Fibroblast of mammary gland (primary cell): Measurements from ENCODE around the gene EIF4E1B.
"Not testable (repeated sequence)": the region's sequence is repeated elsewhere in the genome, so short reads cannot be mapped to it uniquely, and the experiment has no call there.

Experiments
- DNase-seq: peaks from one replicate; pipeline ENCODE4 v3.0.0-alpha.2; 2010; ENCODE audit warnings: low read depth
- H3K4me3 ChIP-seq: 2 replicates; pipeline ENCODE4 v1.5.1; 2011; ENCODE audit warnings: low read depth, mild to moderate bottlenecking, low read length, moderate library complexity; ENCODE audit not compliant: control insufficient read depth
- CTCF ChIP-seq: conservative IDR thresholded peaks from 2 replicates; pipeline ENCODE4 v1.5.1; 2011; ENCODE audit warnings: low read depth, low read length, inconsistent platforms; ENCODE audit not compliant: control insufficient read depth, insufficient read depth

The EIF4E1B gene

GRCh38 chr5:176596689-176597416 lies 33.6 kb upstream of the EIF4E1B start:
- DNase-seq: peak; percentile 28
- TF ChIP-seq CTCF: no peak
- no peak overlapping the region for H3K4me3 ChIP-seq

DNA sequence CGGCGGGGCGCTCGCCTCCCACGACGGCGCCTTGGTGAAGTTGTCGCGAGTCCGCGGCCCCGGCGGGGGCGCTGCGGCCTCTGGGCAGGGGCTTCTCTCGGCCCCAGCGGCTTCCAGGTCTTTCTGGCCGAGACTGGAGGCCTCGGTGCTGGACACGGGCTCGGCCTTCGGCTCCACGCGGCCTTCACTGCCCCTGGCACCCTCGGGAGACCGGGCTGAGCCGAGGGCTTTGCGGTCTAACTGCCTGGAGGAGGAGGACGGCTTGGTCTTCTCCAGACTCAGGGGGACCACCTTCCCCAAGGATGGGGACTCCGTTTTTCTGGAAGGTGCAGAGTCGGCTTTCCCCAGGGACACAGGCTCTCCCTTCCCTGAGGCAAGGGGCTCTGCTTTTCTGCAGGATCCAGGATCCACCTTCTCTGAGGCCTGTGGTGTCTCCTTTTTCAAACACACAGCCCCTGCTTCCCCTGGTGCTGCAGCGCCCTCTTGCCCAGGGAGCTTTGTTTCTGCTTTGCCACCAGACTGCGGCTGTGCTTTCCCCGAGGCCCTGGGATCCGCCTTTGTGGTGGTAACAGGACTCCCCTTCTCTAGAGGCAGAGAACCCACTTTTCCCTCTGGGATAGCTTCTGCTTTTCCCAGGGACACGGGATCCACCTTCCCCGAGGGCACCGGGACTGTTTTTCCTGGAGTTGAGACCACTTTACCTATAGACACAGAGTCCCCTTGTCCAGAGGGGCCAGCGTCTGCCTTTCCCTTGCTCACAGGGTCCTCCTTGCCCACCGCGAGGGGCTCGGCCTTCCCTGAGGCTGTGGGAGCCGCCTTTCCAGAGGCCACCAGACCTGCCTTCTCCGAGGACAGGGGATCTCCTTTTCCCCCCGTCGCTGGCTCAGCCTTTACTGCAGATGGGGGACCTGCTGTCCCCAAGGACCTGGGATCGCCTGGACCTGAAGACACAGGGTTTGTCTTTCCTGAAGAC lies 32.8 kb upstream of the EIF4E1B start:
- no peak for DNase-seq
- no peak overlapping the region for H3K4me3 ChIP-seq
- TF ChIP-seq CTCF: no peak

DNA sequence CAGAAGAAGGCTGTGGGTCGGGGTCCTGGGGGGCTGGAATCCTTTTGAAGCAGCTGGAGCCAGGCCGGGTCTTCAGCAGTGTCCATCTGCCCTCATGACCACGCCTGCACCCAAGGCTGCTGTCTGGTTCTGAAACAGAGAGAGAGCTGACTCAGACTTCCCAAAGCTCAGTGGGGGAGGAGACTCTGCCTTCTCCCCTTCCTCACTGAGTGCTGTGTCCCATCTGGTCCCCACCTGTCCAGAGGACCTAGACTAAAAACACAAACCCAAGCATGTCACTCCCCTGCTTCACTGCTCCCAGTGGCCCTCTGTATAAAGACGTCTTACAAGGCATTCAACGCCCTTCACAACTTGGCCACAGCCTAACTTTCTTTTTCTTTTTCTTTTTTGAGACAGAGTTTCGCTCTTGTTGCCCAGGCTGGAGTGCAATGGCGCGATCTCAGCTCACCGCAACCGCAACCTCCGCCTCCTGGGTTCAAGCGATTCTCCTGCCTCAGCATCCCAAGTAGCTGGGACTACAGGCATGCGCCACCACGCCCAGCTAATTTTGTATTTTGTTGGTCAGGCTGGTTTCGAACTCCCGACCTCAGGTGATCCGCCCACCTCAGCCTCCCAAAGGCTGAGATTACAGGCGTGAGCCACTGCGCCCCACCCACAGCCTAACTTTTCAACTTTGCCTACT lies 30.6 kb upstream of the EIF4E1B start:
- not testable (repeated sequence) for H3K4me3 ChIP-seq, DNase-seq

DNA sequence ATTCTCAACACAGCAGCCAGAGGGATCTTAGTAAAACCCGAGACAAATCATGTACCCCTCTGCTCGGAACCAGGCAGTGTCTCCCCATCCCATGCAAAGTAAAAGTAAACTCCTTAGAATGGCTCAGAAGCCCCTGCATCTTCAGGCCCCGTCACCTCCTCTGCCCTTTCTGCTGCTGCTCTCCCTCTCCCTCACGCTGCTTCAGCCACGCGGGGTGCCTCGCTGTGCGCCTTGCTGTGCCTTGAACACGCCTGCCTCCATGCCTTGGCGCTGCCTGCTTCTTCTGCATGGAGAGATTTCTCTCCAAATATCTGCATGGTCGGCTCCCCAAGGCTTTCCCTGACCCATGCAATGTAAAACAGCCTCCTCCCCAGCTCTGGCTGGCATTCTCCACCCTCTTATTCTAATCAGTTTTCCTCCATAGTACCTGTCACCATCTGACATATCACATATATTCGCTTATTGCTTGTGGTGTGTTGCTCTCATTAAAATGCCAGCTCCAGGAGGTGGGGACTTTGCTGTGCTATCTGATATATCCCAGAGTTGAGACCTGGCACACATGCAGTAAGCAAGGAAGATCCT lies 28.5 kb upstream of the EIF4E1B start:
- no peak overlapping the region for H3K4me3 ChIP-seq
- TF ChIP-seq CTCF: no peak
- no peak for DNase-seq

GRCh38 chr5:176603091-176603490 lies 27.4 kb upstream of the EIF4E1B start:
- TF ChIP-seq CTCF: no peak
- DNase-seq: no peak

DNA sequence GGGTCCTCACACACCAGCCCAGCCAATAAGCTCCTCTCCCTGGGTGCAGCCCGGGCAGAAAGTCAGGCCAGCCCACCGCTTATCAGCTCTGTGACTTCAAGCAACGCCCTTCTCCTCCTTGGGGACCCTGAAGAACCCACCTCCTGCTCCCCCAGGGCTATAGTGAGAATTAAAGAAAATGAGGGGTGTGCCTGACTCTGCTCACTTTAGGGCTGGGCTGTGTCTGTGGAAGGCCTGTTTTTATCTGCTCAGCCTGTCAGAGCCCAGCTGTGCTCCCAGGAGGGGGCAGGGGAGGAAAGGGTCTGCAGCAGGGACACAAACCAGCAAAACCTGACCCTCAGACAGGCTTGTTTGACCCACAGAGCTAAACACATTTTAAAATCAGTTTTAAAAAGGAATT lies 24.4 kb upstream of the EIF4E1B start:
- no peak overlapping the region for H3K4me3 ChIP-seq

More at GRCh38 chr5:176603091-176603490, 27.4 kb upstream of the EIF4E1B start:
- no peak overlapping the region for H3K4me3 ChIP-seq

More for the DNA sequence above, 24.4 kb upstream of the EIF4E1B start:
- no peak for DNase-seq
- TF ChIP-seq CTCF: no peak
